Prostate gland (tissue), 2 donors: ENCODE measurements around the gene JAKMIP2.

Source experiments
- POLR2A ChIP-seq: fragments of 450-650 bp; IDR thresholded peaks from one replicate; pipeline ENCODE4 v1.6.1; 2016; ENCODE audit warnings: antibody characterized with exemption, mild to moderate bottlenecking
- POLR2AphosphoS5 ChIP-seq: sonication (generic); formaldehyde crosslinking; IDR thresholded peaks from one replicate; pipeline ENCODE4 v1.6.1; 2017; ENCODE audit warnings: antibody characterized with exemption
- TF ChIP-seq, protein P1 (sequence below), 4 experiments: fragments of 200-600 bp in 2 of 4; fragments of 450-650 bp in 2 of 4; sonication (generic) in 2 of 4; IDR thresholded peaks; 1 replicate in 3 of 4; 2 replicates in 1 of 4; pipeline ENCODE4 v1.5.1; 2016 to 2019; ENCODE audit warnings: antibody characterized with exemption in 4 of 4, mild to moderate bottlenecking in 2 of 4, moderate library complexity in 2 of 4

GRCh38 chr5:147667363-147667762 is 115.2 kb downstream of the JAKMIP2 start:
- TF ChIP-seq, protein P1, sequence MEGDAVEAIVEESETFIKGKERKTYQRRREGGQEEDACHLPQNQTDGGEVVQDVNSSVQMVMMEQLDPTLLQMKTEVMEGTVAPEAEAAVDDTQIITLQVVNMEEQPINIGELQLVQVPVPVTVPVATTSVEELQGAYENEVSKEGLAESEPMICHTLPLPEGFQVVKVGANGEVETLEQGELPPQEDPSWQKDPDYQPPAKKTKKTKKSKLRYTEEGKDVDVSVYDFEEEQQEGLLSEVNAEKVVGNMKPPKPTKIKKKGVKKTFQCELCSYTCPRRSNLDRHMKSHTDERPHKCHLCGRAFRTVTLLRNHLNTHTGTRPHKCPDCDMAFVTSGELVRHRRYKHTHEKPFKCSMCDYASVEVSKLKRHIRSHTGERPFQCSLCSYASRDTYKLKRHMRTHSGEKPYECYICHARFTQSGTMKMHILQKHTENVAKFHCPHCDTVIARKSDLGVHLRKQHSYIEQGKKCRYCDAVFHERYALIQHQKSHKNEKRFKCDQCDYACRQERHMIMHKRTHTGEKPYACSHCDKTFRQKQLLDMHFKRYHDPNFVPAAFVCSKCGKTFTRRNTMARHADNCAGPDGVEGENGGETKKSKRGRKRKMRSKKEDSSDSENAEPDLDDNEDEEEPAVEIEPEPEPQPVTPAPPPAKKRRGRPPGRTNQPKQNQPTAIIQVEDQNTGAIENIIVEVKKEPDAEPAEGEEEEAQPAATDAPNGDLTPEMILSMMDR (IDR thresholded peaks at IDR 0.05): no peak
- TF ChIP-seq POLR2A (no peak), POLR2AphosphoS5 (no peak)
